WTC11 (cell line): ENCODE measurements around the gene WDR72.

ENCODE experiments used
- CREB1 ChIP-seq: sonication (generic); formaldehyde crosslinking; IDR thresholded peaks from 2 replicates; pipeline ENCODE4 v1.8.0; 2023; ENCODE audit warnings: mild to moderate bottlenecking, missing genetic modification reagents
- CREM ChIP-seq: sonication (generic); formaldehyde crosslinking; IDR thresholded peaks from 2 replicates; pipeline ENCODE4 v1.8.1; 2022; ENCODE audit warnings: mild to moderate bottlenecking, missing genetic modification reagents, moderate library complexity
- FOXP1 ChIP-seq: sonication (generic); formaldehyde crosslinking; IDR thresholded peaks from 2 replicates; pipeline ENCODE4 v1.8.0; 2022; ENCODE audit warnings: missing genetic modification reagents, mild to moderate bottlenecking, moderate library complexity, borderline replicate concordance
- JUN ChIP-seq: sonication (generic); formaldehyde crosslinking; IDR thresholded peaks from 2 replicates; pipeline ENCODE4 v1.8.0; 2023; ENCODE audit warnings: mild to moderate bottlenecking, missing genetic modification reagents
- NR2C2 ChIP-seq: sonication (generic); formaldehyde crosslinking; IDR thresholded peaks from 2 replicates; pipeline ENCODE4 v1.8.0; 2022; ENCODE audit warnings: mild to moderate bottlenecking, missing genetic modification reagents
- ZNF138 ChIP-seq: sonication (generic); formaldehyde crosslinking; conservative IDR thresholded peaks from 2 replicates; pipeline ENCODE4 v1.8.1; 2022; ENCODE audit warnings: mild to moderate bottlenecking, moderate library complexity, missing genetic modification reagents
- TF ChIP-seq, protein P1 (sequence below): sonication (generic); formaldehyde crosslinking; IDR thresholded peaks from 2 replicates; pipeline ENCODE4 v1.8.1; 2022; ENCODE audit warnings: low read depth, missing genetic modification reagents, borderline replicate concordance
- TF ChIP-seq, protein P2 (sequence below): sonication (generic); formaldehyde crosslinking; IDR thresholded peaks from 2 replicates; pipeline ENCODE4 v1.8.1; 2023; ENCODE audit warnings: mild to moderate bottlenecking, moderate library complexity, missing genetic modification reagents
- TF ChIP-seq, protein P3 (sequence below): fragments of 200-600 bp; IDR thresholded peaks from 2 replicates; pipeline ENCODE4 v1.8.0; 2022; ENCODE audit warnings: antibody characterized with exemption
- TF ChIP-seq, protein P4 (sequence below): sonication (generic); formaldehyde crosslinking; IDR thresholded peaks from 2 replicates; pipeline ENCODE4 v1.8.0; 2022; ENCODE audit warnings: mild to moderate bottlenecking, missing genetic modification reagents
- TF ChIP-seq, protein P5 (sequence below): sonication (generic); formaldehyde crosslinking; IDR thresholded peaks from 2 replicates; pipeline ENCODE4 v1.8.1; 2022; ENCODE audit warnings: missing genetic modification reagents, borderline replicate concordance
- TF ChIP-seq, protein P6 (sequence below): sonication (generic); formaldehyde crosslinking; IDR thresholded peaks from 2 replicates; pipeline ENCODE4 v1.8.1; 2023; ENCODE audit warnings: mild to moderate bottlenecking, missing genetic modification reagents, moderate library complexity

DNA sequence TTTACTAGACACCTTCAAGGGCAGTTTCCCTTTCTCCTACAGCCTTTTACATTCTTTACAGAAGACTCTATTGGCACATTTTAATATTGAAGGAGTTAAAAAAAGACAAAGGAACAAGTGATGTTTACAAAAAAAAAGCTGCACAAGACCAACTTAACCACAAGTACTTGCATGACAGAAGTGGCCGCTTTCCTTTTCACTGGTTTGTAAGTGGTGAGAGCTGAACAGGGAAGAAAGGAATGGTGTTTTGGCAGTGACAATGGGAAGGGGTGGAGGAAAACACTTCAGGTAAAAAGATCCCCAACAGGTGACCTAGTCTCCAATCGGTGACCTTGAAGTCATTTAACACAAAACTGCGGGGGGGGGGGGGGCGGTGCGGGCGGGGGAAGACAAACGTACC, 1.1 kb downstream of the WDR72 start:
- TF ChIP-seq ZNF138 (CRISPR knock-in tag), result no peak
- TF ChIP-seq FOXP1, result no peak
- TF ChIP-seq, protein P1, sequence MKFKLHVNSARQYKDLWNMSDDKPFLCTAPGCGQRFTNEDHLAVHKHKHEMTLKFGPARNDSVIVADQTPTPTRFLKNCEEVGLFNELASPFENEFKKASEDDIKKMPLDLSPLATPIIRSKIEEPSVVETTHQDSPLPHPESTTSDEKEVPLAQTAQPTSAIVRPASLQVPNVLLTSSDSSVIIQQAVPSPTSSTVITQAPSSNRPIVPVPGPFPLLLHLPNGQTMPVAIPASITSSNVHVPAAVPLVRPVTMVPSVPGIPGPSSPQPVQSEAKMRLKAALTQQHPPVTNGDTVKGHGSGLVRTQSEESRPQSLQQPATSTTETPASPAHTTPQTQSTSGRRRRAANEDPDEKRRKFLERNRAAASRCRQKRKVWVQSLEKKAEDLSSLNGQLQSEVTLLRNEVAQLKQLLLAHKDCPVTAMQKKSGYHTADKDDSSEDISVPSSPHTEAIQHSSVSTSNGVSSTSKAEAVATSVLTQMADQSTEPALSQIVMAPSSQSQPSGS (CRISPR knock-in tag), result no peak
- TF ChIP-seq, protein P2, sequence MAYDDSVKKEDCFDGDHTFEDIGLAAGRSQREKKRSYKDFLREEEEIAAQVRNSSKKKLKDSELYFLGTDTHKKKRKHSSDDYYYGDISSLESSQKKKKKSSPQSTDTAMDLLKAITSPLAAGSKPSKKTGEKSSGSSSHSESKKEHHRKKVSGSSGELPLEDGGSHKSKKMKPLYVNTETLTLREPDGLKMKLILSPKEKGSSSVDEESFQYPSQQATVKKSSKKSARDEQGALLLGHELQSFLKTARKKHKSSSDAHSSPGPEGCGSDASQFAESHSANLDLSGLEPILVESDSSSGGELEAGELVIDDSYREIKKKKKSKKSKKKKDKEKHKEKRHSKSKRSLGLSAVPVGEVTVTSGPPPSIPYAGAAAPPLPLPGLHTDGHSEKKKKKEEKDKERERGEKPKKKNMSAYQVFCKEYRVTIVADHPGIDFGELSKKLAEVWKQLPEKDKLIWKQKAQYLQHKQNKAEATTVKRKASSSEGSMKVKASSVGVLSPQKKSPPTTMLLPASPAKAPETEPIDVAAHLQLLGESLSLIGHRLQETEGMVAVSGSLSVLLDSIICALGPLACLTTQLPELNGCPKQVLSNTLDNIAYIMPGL (CRISPR knock-in tag), result no peak
- TF ChIP-seq, protein P3, sequence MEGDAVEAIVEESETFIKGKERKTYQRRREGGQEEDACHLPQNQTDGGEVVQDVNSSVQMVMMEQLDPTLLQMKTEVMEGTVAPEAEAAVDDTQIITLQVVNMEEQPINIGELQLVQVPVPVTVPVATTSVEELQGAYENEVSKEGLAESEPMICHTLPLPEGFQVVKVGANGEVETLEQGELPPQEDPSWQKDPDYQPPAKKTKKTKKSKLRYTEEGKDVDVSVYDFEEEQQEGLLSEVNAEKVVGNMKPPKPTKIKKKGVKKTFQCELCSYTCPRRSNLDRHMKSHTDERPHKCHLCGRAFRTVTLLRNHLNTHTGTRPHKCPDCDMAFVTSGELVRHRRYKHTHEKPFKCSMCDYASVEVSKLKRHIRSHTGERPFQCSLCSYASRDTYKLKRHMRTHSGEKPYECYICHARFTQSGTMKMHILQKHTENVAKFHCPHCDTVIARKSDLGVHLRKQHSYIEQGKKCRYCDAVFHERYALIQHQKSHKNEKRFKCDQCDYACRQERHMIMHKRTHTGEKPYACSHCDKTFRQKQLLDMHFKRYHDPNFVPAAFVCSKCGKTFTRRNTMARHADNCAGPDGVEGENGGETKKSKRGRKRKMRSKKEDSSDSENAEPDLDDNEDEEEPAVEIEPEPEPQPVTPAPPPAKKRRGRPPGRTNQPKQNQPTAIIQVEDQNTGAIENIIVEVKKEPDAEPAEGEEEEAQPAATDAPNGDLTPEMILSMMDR, result no peak
- TF ChIP-seq JUN (CRISPR knock-in tag), result no peak
- TF ChIP-seq, protein P4, sequence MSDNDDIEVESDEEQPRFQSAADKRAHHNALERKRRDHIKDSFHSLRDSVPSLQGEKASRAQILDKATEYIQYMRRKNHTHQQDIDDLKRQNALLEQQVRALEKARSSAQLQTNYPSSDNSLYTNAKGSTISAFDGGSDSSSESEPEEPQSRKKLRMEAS (CRISPR knock-in tag), result no peak
- TF ChIP-seq NR2C2 (CRISPR knock-in tag), result no peak
- TF ChIP-seq, protein P5, sequence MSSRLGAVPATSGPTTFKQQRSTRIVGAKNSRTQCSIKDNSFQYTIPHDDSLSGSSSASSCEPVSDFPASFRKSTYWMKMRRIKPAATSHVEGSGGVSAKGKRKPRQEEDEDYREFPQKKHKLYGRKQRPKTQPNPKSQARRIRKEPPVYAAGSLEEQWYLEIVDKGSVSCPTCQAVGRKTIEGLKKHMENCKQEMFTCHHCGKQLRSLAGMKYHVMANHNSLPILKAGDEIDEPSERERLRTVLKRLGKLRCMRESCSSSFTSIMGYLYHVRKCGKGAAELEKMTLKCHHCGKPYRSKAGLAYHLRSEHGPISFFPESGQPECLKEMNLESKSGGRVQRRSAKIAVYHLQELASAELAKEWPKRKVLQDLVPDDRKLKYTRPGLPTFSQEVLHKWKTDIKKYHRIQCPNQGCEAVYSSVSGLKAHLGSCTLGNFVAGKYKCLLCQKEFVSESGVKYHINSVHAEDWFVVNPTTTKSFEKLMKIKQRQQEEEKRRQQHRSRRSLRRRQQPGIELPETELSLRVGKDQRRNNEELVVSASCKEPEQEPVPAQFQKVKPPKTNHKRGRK (CRISPR knock-in tag), result no peak
- TF ChIP-seq CREB1 (CRISPR knock-in tag), result no peak
- no peak for TF ChIP-seq CREM (CRISPR knock-in tag)
- TF ChIP-seq, protein P6, sequence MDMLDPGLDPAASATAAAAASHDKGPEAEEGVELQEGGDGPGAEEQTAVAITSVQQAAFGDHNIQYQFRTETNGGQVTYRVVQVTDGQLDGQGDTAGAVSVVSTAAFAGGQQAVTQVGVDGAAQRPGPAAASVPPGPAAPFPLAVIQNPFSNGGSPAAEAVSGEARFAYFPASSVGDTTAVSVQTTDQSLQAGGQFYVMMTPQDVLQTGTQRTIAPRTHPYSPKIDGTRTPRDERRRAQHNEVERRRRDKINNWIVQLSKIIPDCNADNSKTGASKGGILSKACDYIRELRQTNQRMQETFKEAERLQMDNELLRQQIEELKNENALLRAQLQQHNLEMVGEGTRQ (CRISPR knock-in tag), result no peak
